ENCODE data around the gene FRMPD1.

GRCh38 chr9:37747271-37747753, 96.6 kb downstream of the FRMPD1 start:
- TF ChIP-seq, protein P1, sequence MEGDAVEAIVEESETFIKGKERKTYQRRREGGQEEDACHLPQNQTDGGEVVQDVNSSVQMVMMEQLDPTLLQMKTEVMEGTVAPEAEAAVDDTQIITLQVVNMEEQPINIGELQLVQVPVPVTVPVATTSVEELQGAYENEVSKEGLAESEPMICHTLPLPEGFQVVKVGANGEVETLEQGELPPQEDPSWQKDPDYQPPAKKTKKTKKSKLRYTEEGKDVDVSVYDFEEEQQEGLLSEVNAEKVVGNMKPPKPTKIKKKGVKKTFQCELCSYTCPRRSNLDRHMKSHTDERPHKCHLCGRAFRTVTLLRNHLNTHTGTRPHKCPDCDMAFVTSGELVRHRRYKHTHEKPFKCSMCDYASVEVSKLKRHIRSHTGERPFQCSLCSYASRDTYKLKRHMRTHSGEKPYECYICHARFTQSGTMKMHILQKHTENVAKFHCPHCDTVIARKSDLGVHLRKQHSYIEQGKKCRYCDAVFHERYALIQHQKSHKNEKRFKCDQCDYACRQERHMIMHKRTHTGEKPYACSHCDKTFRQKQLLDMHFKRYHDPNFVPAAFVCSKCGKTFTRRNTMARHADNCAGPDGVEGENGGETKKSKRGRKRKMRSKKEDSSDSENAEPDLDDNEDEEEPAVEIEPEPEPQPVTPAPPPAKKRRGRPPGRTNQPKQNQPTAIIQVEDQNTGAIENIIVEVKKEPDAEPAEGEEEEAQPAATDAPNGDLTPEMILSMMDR (IDR thresholded peaks at IDR 0.05): peak; percentile 71 to 94 (median 72)
- no peak for TF ChIP-seq POLR2AphosphoS5 (IDR thresholded peaks at IDR 0.05)
- TF ChIP-seq POLR2A (IDR thresholded peaks at IDR 0.05; ENCODE audit: low read depth): no peak
